Left colon (tissue), 2 donors: Measurements from ENCODE around the gene GNB1L. TPM values are rescaled to one million over a fixed set of nuclear protein-coding genes. Genes with fewer than 3 reads are reported as not detected.

Source experiments
- ATAC-seq: fragments of 200-7000 bp; cut with Tn5 transposase; one replicate; pipeline ENCODE4 v1.9.1; 2020; ENCODE audit warnings: mild to moderate bottlenecking, moderate library complexity
- DNase-seq, 2 donors: peaks; one replicate each; pipeline ENCODE4 v3.0.0-alpha.2; 2020
- intact Hi-C, 2 donors: fragments of 100-400 bp; cut with DNase I in 1 of 2; cut with micrococcal nuclease in 1 of 2; formaldehyde crosslinking; loops; one replicate each; pipeline versions ENCODE4 v1.11.2 to v1.14.0; 2022; cut with DNase I, micrococcal nuclease
- total RNA-seq, 2 donors: library from RNA; stranded (reverse); fragmentation: NEBNext Ultra II Directional; extraction: Animal tissue kit (Norgen Biotek cat#: 25700); gene quantifications; one replicate each; pipeline ENCODE4 v1.2.1, GENCODE V29; 2021
- donor health status: DM: no; HTN: no; CAD: no.
- donor health status: DM: yes; HTN: yes; CAD: no.

The GNB1L gene
- total RNA-seq, 2 donors from 2014 or later: 3.3 to 4.6 TPM

GRCh38 chr22:19852177-19852781 lies 2.4 kb downstream of the GNB1L start:
- DNase-seq (no peak), ATAC-seq (no peak)
- intact Hi-C loops: no loop called here

GRCh38 chr22:19851291-19852176 lies 3.1 kb downstream of the GNB1L start:
- intact Hi-C loops: no loop called here
- ATAC-seq: no peak
- DNase-seq: no peak

- ATAC-seq (no peak), DNase-seq (no peak)
- intact Hi-C loops: no loop called here
Measured at GRCh38 chr22:19850763-19851109, 3.9 kb downstream of the GNB1L start.

- intact Hi-C loops: no loop called here
- DNase-seq (no peak), ATAC-seq (no peak)
Measured at GRCh38 chr22:19849835-19850762, 4.6 kb downstream of the GNB1L start.

- intact Hi-C loops: no loop called here
- peak; percentile 61 for ATAC-seq
- DNase-seq: no peak
Measured at GRCh38 chr22:19848298-19849224, 6.1 kb downstream of the GNB1L start.

- ATAC-seq (no peak), DNase-seq (no peak)
- intact Hi-C loops: no loop called here
Measured at GRCh38 chr22:19847345-19847632, 7.4 kb downstream of the GNB1L start.

GRCh38 chr22:19846620-19847344 lies 7.9 kb downstream of the GNB1L start:
- ATAC-seq (no peak), DNase-seq (no peak)
- intact Hi-C loops: no loop called here

- no peak for DNase-seq
- intact Hi-C loops: no loop called here
- ATAC-seq: no peak
Measured at GRCh38 chr22:19845054-19845722, 9.5 kb downstream of the GNB1L start.

- intact Hi-C loops: no loop called here
- DNase-seq (peak in 1 of 2 donors; percentile 33), ATAC-seq (no peak)
Measured at GRCh38 chr22:19844377-19845053, 10.2 kb downstream of the GNB1L start.

GRCh38 chr22:19843857-19844376 lies 10.8 kb downstream of the GNB1L start:
- DNase-seq (no peak), ATAC-seq (no peak)
- intact Hi-C loops: no loop called here

GRCh38 chr22:19843107-19843856 lies 11.4 kb downstream of the GNB1L start:
- intact Hi-C loops: no loop called here
- DNase-seq: no peak
- no peak for ATAC-seq

GRCh38 chr22:19842393-19843106 lies 12.1 kb downstream of the GNB1L start:
- DNase-seq (no peak), ATAC-seq (no peak)
- intact Hi-C loops: no loop called here

GRCh38 chr22:19841641-19842392 lies 12.9 kb downstream of the GNB1L start:
- intact Hi-C loops: no loop called here
- DNase-seq (no peak), ATAC-seq (no peak)

GRCh38 chr22:19840955-19841640 lies 13.6 kb downstream of the GNB1L start:
- ATAC-seq (no peak), DNase-seq (no peak)
- intact Hi-C loops: no loop called here
